Stimulated activated CD4-positive, alpha-beta T cell treated with anti-CD3 and anti-CD28 coated beads, Interleukin-1b, Interleukin-23, amount 100 ng/mL, for 4 hours (primary cell): ENCODE results near the gene TRPM4.
"Not testable (repeated sequence)": the region's sequence is repeated elsewhere in the genome, so short reads cannot be mapped to it uniquely, and the experiment has no call there.

ENCODE experiments used
- DNase-seq, 2 donors: peaks; one replicate each; pipeline ENCODE4 v3.0.0-alpha.2; 2020; ENCODE audit warnings: low read depth in 2 of 2

Gene TRPM4

GRCh38 chr19:49157445-49158224, at the start of gene TRPM4:
Gene TRPM4 (plus strand): TSS chr19:49157792. CDS start chr19:49157867, 75 bp downstream.
- peak in 1 of 2 donors; percentile 50 for DNase-seq

- no peak for DNase-seq
Measured at GRCh38 chr19:49109051-49109450, 48.5 kb upstream of the TRPM4 start.

- no peak for DNase-seq
Measured at GRCh38 chr19:49109569-49110233, 47.9 kb upstream of the TRPM4 start.

GRCh38 chr19:49110567-49110966, 47.0 kb upstream of the TRPM4 start:
- DNase-seq = no peak

GRCh38 chr19:49111218-49111998, 46.2 kb upstream of the TRPM4 start:
- no peak for DNase-seq

- peak; percentile 57 to 73 for DNase-seq
Measured at GRCh38 chr19:49113762-49114629, 43.6 kb upstream of the TRPM4 start, which contains the start of gene LIN7B. Gene LIN7B (plus strand): TSS chr19:49114370. CDS start chr19:49114405, 35 bp downstream.

GRCh38 chr19:49114630-49115363, 42.8 kb upstream of the TRPM4 start:
- DNase-seq = peak; percentile 34 to 44

- DNase-seq = no peak
Measured at GRCh38 chr19:49116544-49116943, 41.0 kb upstream of the TRPM4 start.

- no peak for DNase-seq
Measured at GRCh38 chr19:49117677-49118564, 39.7 kb upstream of the TRPM4 start.

GRCh38 chr19:49118565-49119410, 38.8 kb upstream of the TRPM4 start, which contains the start of gene C19orf73:
Gene C19orf73 (minus strand): TSS chr19:49119143. CDS start chr19:49119022, 121 bp downstream.
- peak; percentile 94 to 96 for DNase-seq

GRCh38 chr19:49119411-49120324, 37.9 kb upstream of the TRPM4 start, which contains the start of gene PPFIA3:
Gene PPFIA3 (plus strand): TSS chr19:49119544. CDS start chr19:49127874, 8,330 bp downstream.
- no peak for DNase-seq

GRCh38 chr19:49120325-49120683, 37.3 kb upstream of the TRPM4 start:
- DNase-seq = no peak

- no peak for DNase-seq
Measured at GRCh38 chr19:49120868-49121267, 36.7 kb upstream of the TRPM4 start.

- not testable (repeated sequence) for DNase-seq
Measured at GRCh38 chr19:49121841-49122240, 35.8 kb upstream of the TRPM4 start.

- DNase-seq = not testable (repeated sequence)
Measured at GRCh38 chr19:49123285-49123684, 34.3 kb upstream of the TRPM4 start.

- no peak for DNase-seq
Measured at GRCh38 chr19:49125025-49125731, 32.4 kb upstream of the TRPM4 start.

- no peak for DNase-seq
Measured at GRCh38 chr19:49126575-49126974, 31.0 kb upstream of the TRPM4 start.
